Peyer's patch (tissue), 4 donors: ENCODE data around the gene SPTAN1. TPM values are rescaled to one million over a fixed set of nuclear protein-coding genes. Genes with fewer than 3 reads are reported as not detected.

ENCODE experiments used
- DNase-seq, 3 donors: peaks; one replicate each; pipeline ENCODE4 v3.0.0-alpha.2; 2017 to 2019
- H3K27ac ChIP-seq, 4 donors: fragments of 200-600 bp; sonication (generic); one replicate each; pipeline ENCODE4 v1.5.1; 2016 to 2019
- H3K27me3 ChIP-seq, 2 donors: fragments of 200-600 bp; sonication (generic); one replicate each; pipeline ENCODE4 v1.5.1; 2019
- H3K36me3 ChIP-seq, 3 donors: fragments of 200-600 bp; sonication (generic); one replicate each; pipeline ENCODE4 v1.5.1; 2016 to 2019
- H3K4me1 ChIP-seq, 4 donors: fragments of 200-600 bp; sonication (generic); one replicate each; pipeline ENCODE4 v1.5.1; 2016 to 2019
- H3K4me3 ChIP-seq, 4 donors: fragments of 200-600 bp; sonication (generic); 1 replicate in 3 of 4; 2 replicates in 1 of 4; pipeline ENCODE4 v1.5.1; 2016 to 2019; ENCODE audit warnings: mild to moderate bottlenecking in 1 of 4
- H3K9me3 ChIP-seq, 4 donors: fragments of 200-600 bp; sonication (generic); one replicate each; pipeline ENCODE4 v1.5.1; 2016 to 2019; ENCODE audit warnings: mild to moderate bottlenecking in 1 of 4
- POLR2A ChIP-seq, 2 donors: fragments of 450-650 bp; IDR thresholded peaks; one replicate each; pipeline ENCODE4 v1.5.1; 2017; ENCODE audit warnings: antibody characterized with exemption in 2 of 2, mild to moderate bottlenecking in 2 of 2, moderate library complexity in 2 of 2
- total RNA-seq, 4 donors: library from RNA; depleted of rRNA; stranded (reverse); fragments of >200 nt; gene quantifications; one replicate each; pipeline ENCODE4 v1.1.0, GENCODE V29; 2016
- TF ChIP-seq, protein P1 (sequence below), 6 experiments: fragments of 450-650 bp in 4 of 6; fragments of 200-600 bp in 2 of 6; sonication (generic) in 1 of 6; IDR thresholded peaks; one replicate each; pipeline ENCODE4 v1.5.1; 2017 to 2019; ENCODE audit warnings: antibody characterized with exemption in 6 of 6, mild to moderate bottlenecking in 3 of 6, moderate library complexity in 1 of 6

The SPTAN1 gene
- total RNA-seq, 4 donors from 2014 or later = 251 to 586 (median 269) TPM

DNA sequence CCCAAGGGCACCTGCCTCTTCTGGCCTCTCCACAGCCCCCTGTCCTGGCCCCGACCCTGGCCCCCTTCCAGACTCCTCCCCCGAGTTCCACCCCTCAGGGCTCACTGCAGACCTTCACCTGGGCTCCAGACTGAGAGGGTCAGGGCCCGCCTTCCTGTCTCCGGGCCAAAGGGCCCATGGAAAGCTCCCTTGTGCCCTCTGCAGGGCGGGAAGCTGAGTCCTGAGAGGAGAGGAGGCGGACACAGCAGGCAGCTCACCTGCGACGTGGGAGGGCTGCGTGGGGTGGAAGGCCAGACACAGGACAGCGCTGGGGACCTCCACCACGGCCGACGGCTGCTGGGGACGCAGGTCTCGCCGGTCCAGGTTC, 83.6 kb downstream of the SPTAN1 start:
- H3K4me3 ChIP-seq = peak overlapping the region in 2 of 4 donors; percentile 40 to 52
- H3K4me1 ChIP-seq = peaks cover 0 to 38% (median 0%) of the 10 kb centered on the region in 4 donors
- H3K9me3 ChIP-seq = no peaks in the 10 kb centered on the region
- DNase-seq = peak in 2 of 3 donors; percentile 81 to 84
- peaks cover 0 to 40% (median 0%) of the 10 kb centered on the region in 3 donors for H3K36me3 ChIP-seq
- H3K27me3 ChIP-seq = no peaks in the 10 kb centered on the region
- TF ChIP-seq POLR2A (IDR thresholded peaks at IDR 0.05) = no peak
- TF ChIP-seq, protein P1, sequence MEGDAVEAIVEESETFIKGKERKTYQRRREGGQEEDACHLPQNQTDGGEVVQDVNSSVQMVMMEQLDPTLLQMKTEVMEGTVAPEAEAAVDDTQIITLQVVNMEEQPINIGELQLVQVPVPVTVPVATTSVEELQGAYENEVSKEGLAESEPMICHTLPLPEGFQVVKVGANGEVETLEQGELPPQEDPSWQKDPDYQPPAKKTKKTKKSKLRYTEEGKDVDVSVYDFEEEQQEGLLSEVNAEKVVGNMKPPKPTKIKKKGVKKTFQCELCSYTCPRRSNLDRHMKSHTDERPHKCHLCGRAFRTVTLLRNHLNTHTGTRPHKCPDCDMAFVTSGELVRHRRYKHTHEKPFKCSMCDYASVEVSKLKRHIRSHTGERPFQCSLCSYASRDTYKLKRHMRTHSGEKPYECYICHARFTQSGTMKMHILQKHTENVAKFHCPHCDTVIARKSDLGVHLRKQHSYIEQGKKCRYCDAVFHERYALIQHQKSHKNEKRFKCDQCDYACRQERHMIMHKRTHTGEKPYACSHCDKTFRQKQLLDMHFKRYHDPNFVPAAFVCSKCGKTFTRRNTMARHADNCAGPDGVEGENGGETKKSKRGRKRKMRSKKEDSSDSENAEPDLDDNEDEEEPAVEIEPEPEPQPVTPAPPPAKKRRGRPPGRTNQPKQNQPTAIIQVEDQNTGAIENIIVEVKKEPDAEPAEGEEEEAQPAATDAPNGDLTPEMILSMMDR (IDR thresholded peaks at IDR 0.05) = peak in 3 of 6 experiments; percentile 49 to 60 (median 55)
- H3K27ac ChIP-seq = peak overlapping the region; percentile 42 to 98 (median 90)

DNA sequence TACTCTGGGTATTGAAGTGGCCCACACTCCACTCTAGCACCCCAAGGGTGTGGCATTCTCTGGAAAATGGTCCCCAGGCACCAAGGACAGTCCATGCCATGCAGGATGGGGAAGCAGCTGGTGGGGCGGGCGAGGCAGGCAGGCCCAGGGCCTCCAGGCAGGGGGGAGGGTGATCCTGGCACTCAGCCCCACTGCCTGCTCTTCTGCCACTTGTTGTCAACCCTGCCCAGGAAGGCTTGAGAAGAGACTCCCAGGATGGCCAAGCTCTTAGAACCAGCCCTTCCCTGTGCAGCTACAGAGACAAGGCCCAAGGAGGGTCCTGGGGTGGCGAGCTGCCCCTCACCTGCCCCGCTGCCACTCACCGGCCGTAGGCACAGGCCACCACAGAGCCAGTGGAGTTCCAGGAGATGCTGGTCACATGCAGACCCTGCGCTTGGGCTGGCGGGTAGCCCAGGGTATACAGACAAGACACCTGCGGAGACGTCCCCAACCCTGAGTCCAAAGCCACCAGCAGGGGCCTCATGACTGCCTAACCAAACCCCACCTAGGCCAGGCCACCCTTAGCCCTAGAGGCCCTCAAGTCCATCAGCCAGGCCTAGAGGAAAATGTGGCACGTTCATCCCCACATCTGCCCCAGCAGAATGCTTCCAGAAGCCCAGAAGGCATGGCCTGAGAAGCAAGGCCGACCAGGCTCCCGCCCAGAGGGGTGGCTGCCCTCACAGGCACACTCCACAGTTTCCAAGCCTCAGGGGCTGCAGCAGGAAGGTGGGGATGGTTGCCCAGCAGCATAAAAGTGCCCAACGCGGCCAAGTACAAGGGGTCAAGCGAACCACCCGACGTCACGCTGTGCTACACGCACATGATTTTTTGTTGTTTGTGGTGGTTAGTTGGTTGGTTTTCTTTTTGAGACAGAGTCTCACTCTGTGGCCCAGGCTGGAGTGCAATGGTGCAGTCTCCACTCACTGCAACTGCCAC, 84.5 kb downstream of the SPTAN1 start:
- Histone ChIP-seq H3K36me3 (peaks cover 0 to 32% (median 0%) of the 10 kb centered on the region in 3 donors), H3K9me3 (no peaks in the 10 kb centered on the region), H3K27me3 (no peaks in the 10 kb centered on the region), H3K4me1 (peaks cover 0 to 34% (median 0%) of the 10 kb centered on the region in 4 donors), H3K27ac (peak overlapping the region in 3 of 4 donors; percentile 84 to 98 (median 97)), H3K4me3 (no peak overlapping the region)
- TF ChIP-seq, protein P1 (IDR thresholded peaks at IDR 0.05) = no peak
- no peak for TF ChIP-seq POLR2A (IDR thresholded peaks at IDR 0.05)
- DNase-seq = peak in 1 of 3 donors; percentile 49

DNA sequence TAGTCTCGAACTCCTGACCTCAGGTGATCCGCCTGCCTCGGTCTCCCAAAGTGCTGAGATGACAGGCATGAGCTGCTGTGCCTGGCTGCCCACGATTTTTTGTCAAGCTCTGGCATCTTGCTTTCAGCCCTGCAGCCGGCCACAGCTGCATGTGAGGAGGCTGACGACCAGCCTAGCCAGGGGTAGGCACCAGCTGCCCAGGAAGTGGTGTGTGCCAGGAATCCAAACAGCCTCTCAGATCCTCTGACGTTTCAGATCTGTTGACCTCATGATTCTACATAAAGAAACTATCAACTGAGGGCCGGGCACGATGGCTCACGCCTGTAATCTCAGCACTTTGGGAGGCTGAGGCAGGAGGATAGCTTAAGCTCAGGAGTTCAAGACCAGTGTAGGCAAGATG, 85.3 kb downstream of the SPTAN1 start:
- no peak for TF ChIP-seq POLR2A (IDR thresholded peaks at IDR 0.05)
- TF ChIP-seq, protein P1 (IDR thresholded peaks at IDR 0.05) = no peak
- no peak for DNase-seq
- H3K27ac ChIP-seq = no peak overlapping the region
- no peaks in the 10 kb centered on the region for H3K9me3 ChIP-seq
- H3K4me1 ChIP-seq = peaks cover 0 to 34% (median 0%) of the 10 kb centered on the region in 4 donors
- H3K27me3 ChIP-seq = no peaks in the 10 kb centered on the region
- peaks cover 0 to 24% (median 0%) of the 10 kb centered on the region in 3 donors for H3K36me3 ChIP-seq
- no peak overlapping the region for H3K4me3 ChIP-seq

DNA sequence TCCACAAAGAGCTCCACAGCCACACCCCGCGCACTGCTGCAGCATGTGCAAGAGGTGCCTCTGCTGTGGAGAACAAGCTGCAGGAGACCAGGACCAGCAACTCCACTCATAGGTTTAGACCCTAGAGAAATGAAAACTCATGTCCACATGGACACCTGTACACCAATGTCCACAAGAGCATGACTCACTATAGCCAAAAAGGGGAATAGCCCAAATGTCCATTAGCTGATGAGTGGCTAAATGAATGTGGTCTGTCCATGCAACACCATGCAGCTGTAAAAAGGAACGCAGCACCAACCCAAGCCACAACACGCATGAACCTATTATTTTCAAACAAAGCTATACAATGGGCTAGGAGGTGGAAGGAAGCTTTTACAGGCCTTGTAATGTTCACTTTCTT, 86.2 kb downstream of the SPTAN1 start:
- TF ChIP-seq POLR2A (IDR thresholded peaks at IDR 0.05) = no peak
- TF ChIP-seq, protein P1 (IDR thresholded peaks at IDR 0.05) = no peak
- Histone ChIP-seq H3K27ac (no peak overlapping the region), H3K36me3 (peaks cover 0 to 14% (median 0%) of the 10 kb centered on the region in 3 donors), H3K4me1 (peaks cover 0 to 28% (median 0%) of the 10 kb centered on the region in 4 donors), H3K4me3 (no peak overlapping the region), H3K9me3 (no peaks in the 10 kb centered on the region), H3K27me3 (no peaks in the 10 kb centered on the region)
- DNase-seq = no peak

DNA sequence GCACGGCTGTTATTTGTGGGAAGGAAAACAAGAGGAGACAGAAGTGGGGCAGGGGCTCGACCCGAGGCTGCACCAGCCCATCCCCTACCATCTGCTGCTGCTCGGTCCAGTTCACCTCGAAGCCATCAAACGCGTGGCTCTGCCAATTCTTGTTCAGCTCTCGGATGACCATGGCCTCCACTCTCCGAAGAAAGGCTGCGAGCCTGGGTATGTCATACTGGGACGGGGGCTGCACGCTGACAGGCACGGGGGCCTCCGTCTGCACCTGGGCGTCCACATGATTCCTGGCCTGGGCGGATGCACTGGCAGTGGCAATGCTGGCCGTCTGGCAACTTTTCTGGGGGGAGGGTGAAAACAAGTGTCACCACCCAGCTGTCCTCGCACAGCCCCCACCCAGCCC, 88.2 kb downstream of the SPTAN1 start:
- Histone ChIP-seq H3K27me3 (no peaks in the 10 kb centered on the region), H3K4me1 (peaks cover 0 to 11% (median 0%) of the 10 kb centered on the region in 4 donors), H3K4me3 (no peak overlapping the region), H3K36me3 (peaks cover 0 to 6% (median 0%) of the 10 kb centered on the region in 3 donors), H3K9me3 (no peaks in the 10 kb centered on the region), H3K27ac (no peak overlapping the region)
- TF ChIP-seq, protein P1 (IDR thresholded peaks at IDR 0.05) = no peak
- TF ChIP-seq POLR2A (IDR thresholded peaks at IDR 0.05) = no peak
- DNase-seq = no peak
